Stimulated activated CD8-positive, alpha-beta memory T cell treated with anti-CD3 and anti-CD28 coated beads, Interleukin-4, amount 100 ng/mL, for 4 hours (primary cell): Measurements from ENCODE around the gene ALG8.

Experiments
- DNase-seq, 2 donors: peaks; one replicate each; pipeline ENCODE4 v3.0.0-alpha.2; 2020; ENCODE audit warnings: low read depth in 2 of 2, low spot score in 1 of 2

ALG8 gene

GRCh38 chr11:78160557-78160956 is 21.1 kb upstream of the ALG8 start:
- DNase-seq: no peak

GRCh38 chr11:78158987-78159652 is 19.7 kb upstream of the ALG8 start:
- no peak for DNase-seq

- DNase-seq: no peak
These were observed 16.9 kb upstream of the ALG8 start for GRCh38 chr11:78156127-78156844.

GRCh38 chr11:78151804-78152203 is 12.4 kb upstream of the ALG8 start:
- no peak for DNase-seq

- no peak for DNase-seq
These were observed 11.3 kb upstream of the ALG8 start for GRCh38 chr11:78150754-78151153.

GRCh38 chr11:78150346-78150745 is 10.9 kb upstream of the ALG8 start:
- DNase-seq: no peak

GRCh38 chr11:78149646-78150045 is 10.2 kb upstream of the ALG8 start:
- DNase-seq: no peak

GRCh38 chr11:78147807-78148206 is 8.4 kb upstream of the ALG8 start:
- DNase-seq: no peak

GRCh38 chr11:78145511-78146025 is 6.1 kb upstream of the ALG8 start:
- no peak for DNase-seq

GRCh38 chr11:78140392-78141077 is 1.1 kb upstream of the ALG8 start:
- DNase-seq: no peak

GRCh38 chr11:78138694-78139421 is 568 bp downstream of the ALG8 start:
- DNase-seq: peak in 1 of 2 donors; percentile 19

GRCh38 chr11:78138291-78138690 is 1.1 kb downstream of the ALG8 start:
- DNase-seq: no peak

GRCh38 chr11:78132475-78132874 is 7.0 kb downstream of the ALG8 start:
- no peak for DNase-seq

- DNase-seq: no peak
These were observed 7.5 kb downstream of the ALG8 start for GRCh38 chr11:78131956-78132355.

- DNase-seq: no peak
These were observed 12.0 kb downstream of the ALG8 start for GRCh38 chr11:78127403-78127802.

GRCh38 chr11:78112582-78113275 is 26.7 kb downstream of the ALG8 start:
- no peak for DNase-seq

GRCh38 chr11:78111298-78111697 is 28.1 kb downstream of the ALG8 start:
- no peak for DNase-seq

- no peak for DNase-seq
These were observed 28.6 kb downstream of the ALG8 start for GRCh38 chr11:78110830-78111229.

- no peak for DNase-seq
These were observed 29.1 kb downstream of the ALG8 start for GRCh38 chr11:78110351-78110750.

GRCh38 chr11:78109081-78110015 is 30.1 kb downstream of the ALG8 start:
- DNase-seq: no peak
